Panc1 (cell line): ENCODE data around the gene SLC25A13. TPM values are rescaled to one million over a fixed set of nuclear protein-coding genes. Genes with fewer than 3 reads are reported as not detected.

Source experiments
- ATAC-seq: fragments of 200-7000 bp; cut with Tn5 transposase; 2 replicates; pipeline ENCODE4 v1.9.1; 2020; ENCODE audit warnings: mild to moderate bottlenecking, moderate library complexity
- BruUV-seq: library from RNA; stranded (reverse); fragments of 400-500 nt; replicated peaks from 2 replicates; lab custom pipeline; 2021; lab: Mats Ljungman, UMichigan
- CTCF ChIA-PET: fragments of 300-600 bp; sonication (Branson Sonifier 250); formaldehyde crosslinking; loops from one replicate; lab custom pipeline; 2022; ENCODE audit warnings: antibody characterized with exemption; lab: Charles Lee
- POLR2A ChIA-PET: fragments of 300-600 bp; sonication (Branson Sonifier 250); formaldehyde crosslinking; loops from one replicate; lab custom pipeline; 2022; ENCODE audit warnings: antibody characterized with exemption; lab: Charles Lee
- DNase-seq: peaks from one replicate; pipeline ENCODE4 v3.0.0-alpha.2; 2010; ENCODE audit warnings: low read depth, low spot score
- H3K27ac ChIP-seq: 2 replicates; pipeline ENCODE4 v1.5.1; 2011; ENCODE audit warnings: mild to moderate bottlenecking, low read length, inconsistent platforms
- H3K27me3 ChIP-seq: fragments of 200-500 bp; sonication (Bioruptor generic); 2 replicates; pipeline ENCODE4 v1.6.0; 2014; ENCODE audit warnings: low read length, inconsistent platforms; ENCODE audit not compliant: control insufficient read depth, insufficient read depth
- H3K36me3 ChIP-seq: fragments of 200-500 bp; sonication (Bioruptor generic); 2 replicates; pipeline ENCODE4 v1.5.1; 2014; ENCODE audit warnings: inconsistent platforms, mild to moderate bottlenecking, low read length, moderate library complexity; ENCODE audit not compliant: control insufficient read depth, insufficient read depth
- H3K4me1 ChIP-seq: 2 replicates; pipeline ENCODE4 v1.5.1; 2011; ENCODE audit warnings: inconsistent platforms, mild to moderate bottlenecking, low read length, moderate library complexity; ENCODE audit not compliant: control insufficient read depth, insufficient read depth
- H3K4me3 ChIP-seq, 2 experiments: 2 replicates each; pipeline ENCODE4 v1.5.1; 2011 to 2012; ENCODE audit warnings: low read depth in 2 of 2, low read length in 2 of 2, mild to moderate bottlenecking in 2 of 2, inconsistent platforms in 1 of 2, moderate library complexity in 1 of 2
- H3K9me3 ChIP-seq: fragments of 200-500 bp; sonication (Bioruptor generic); 2 replicates; pipeline ENCODE4 v1.5.1; 2014; ENCODE audit warnings: low read depth, mild to moderate bottlenecking, inconsistent platforms, low read length, moderate library complexity; ENCODE audit not compliant: control insufficient read depth, insufficient read depth
- POLR2AphosphoS5 ChIP-seq: IDR thresholded peaks from 2 replicates; pipeline ENCODE4 v1.6.1; 2012; ENCODE audit warnings: mild to moderate bottlenecking, low read depth, low read length, moderate library complexity
- SIN3A ChIP-seq: IDR thresholded peaks from 2 replicates; pipeline ENCODE4 v1.6.1; 2012; ENCODE audit warnings: low read depth, mild to moderate bottlenecking, low read length, moderate library complexity, borderline replicate concordance; ENCODE audit not compliant: insufficient read depth
- TCF7L2 ChIP-seq: IDR thresholded peaks from 2 replicates; pipeline ENCODE4 v1.6.1; 2011; ENCODE audit warnings: mild to moderate bottlenecking, low read depth, low read length, inconsistent platforms
- in situ Hi-C: cut with HindIII; loops from 2 replicates; pipeline ENCODE4 v1.10.0; 2016; ENCODE audit warnings: low sequenced_read_pairs, low pct_unique_long_range_greater_than_20kb
- intact Hi-C: fragments of 100-400 bp; cut with micrococcal nuclease; formaldehyde crosslinking; loops from one replicate; pipeline ENCODE4 v1.10.0; 2022; ENCODE audit not compliant: unreplicated experiment
- total RNA-seq: library from RNA; stranded (reverse); gene quantifications from one replicate; pipeline ENCODE4 v1.2.1, GENCODE V29; 2021; ENCODE audit not compliant: unreplicated experiment
- TF ChIP-seq, protein P1 (sequence below): fragments of 450-650 bp; IDR thresholded peaks from 2 replicates; pipeline ENCODE4 v1.5.1; 2017; ENCODE audit warnings: mild to moderate bottlenecking
- TF ChIP-seq, protein P2 (sequence below), 2 experiments: IDR thresholded peaks; 2 replicates each; pipeline ENCODE4 v1.6.1; 2011 to 2012; ENCODE audit warnings: low read depth in 2 of 2, control low read depth in 1 of 2, low read length in 1 of 2, mild to moderate bottlenecking in 1 of 2, moderate library complexity in 1 of 2; ENCODE audit not compliant: insufficient read depth in 1 of 2

Gene SLC25A13
- total RNA-seq, 1 experiment from 2014 or later = 69.4 TPM

DNA sequence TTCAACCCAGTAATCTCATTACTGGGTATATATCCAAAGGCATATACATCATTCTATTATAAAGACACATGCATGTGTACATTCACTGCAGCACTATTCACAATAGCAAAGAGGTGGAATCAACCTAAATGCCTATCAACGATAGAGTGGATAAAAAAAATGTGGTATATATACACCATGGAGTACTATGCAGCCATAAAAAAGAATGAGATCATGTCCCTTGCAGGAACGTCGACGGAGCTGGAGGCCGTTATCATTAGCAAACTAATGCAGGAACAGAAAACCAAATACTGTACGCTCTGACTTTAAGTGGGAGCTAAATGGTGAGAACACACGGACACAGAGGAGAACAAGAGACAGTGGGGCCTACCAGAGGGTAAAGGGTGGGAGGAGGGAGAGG is 105.5 kb downstream of the SLC25A13 start:
- in situ Hi-C loops (no loop called here), intact Hi-C loops (no loop called here)
- ATAC-seq (no peak), DNase-seq (no peak)
- Histone ChIP-seq H3K27ac (no peak overlapping the region), H3K4me3 (no peak overlapping the region), H3K9me3 (no peaks in the 10 kb centered on the region), H3K27me3 (no peaks in the 10 kb centered on the region), H3K4me1 (peaks cover 5% of the 10 kb centered on the region), H3K36me3 (no peaks in the 10 kb centered on the region)
- no peak for TF ChIP-seq POLR2AphosphoS5
- TF ChIP-seq, protein P1, sequence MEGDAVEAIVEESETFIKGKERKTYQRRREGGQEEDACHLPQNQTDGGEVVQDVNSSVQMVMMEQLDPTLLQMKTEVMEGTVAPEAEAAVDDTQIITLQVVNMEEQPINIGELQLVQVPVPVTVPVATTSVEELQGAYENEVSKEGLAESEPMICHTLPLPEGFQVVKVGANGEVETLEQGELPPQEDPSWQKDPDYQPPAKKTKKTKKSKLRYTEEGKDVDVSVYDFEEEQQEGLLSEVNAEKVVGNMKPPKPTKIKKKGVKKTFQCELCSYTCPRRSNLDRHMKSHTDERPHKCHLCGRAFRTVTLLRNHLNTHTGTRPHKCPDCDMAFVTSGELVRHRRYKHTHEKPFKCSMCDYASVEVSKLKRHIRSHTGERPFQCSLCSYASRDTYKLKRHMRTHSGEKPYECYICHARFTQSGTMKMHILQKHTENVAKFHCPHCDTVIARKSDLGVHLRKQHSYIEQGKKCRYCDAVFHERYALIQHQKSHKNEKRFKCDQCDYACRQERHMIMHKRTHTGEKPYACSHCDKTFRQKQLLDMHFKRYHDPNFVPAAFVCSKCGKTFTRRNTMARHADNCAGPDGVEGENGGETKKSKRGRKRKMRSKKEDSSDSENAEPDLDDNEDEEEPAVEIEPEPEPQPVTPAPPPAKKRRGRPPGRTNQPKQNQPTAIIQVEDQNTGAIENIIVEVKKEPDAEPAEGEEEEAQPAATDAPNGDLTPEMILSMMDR = no peak
- no peak for TF ChIP-seq SIN3A
- TF ChIP-seq TCF7L2 = no peak
- TF ChIP-seq, protein P2, sequence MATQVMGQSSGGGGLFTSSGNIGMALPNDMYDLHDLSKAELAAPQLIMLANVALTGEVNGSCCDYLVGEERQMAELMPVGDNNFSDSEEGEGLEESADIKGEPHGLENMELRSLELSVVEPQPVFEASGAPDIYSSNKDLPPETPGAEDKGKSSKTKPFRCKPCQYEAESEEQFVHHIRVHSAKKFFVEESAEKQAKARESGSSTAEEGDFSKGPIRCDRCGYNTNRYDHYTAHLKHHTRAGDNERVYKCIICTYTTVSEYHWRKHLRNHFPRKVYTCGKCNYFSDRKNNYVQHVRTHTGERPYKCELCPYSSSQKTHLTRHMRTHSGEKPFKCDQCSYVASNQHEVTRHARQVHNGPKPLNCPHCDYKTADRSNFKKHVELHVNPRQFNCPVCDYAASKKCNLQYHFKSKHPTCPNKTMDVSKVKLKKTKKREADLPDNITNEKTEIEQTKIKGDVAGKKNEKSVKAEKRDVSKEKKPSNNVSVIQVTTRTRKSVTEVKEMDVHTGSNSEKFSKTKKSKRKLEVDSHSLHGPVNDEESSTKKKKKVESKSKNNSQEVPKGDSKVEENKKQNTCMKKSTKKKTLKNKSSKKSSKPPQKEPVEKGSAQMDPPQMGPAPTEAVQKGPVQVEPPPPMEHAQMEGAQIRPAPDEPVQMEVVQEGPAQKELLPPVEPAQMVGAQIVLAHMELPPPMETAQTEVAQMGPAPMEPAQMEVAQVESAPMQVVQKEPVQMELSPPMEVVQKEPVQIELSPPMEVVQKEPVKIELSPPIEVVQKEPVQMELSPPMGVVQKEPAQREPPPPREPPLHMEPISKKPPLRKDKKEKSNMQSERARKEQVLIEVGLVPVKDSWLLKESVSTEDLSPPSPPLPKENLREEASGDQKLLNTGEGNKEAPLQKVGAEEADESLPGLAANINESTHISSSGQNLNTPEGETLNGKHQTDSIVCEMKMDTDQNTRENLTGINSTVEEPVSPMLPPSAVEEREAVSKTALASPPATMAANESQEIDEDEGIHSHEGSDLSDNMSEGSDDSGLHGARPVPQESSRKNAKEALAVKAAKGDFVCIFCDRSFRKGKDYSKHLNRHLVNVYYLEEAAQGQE (IDR thresholded peaks at IDR 0.05; ENCODE audit: insufficient read depth in 1 of 2, low read depth in 2 of 2, low read length in 1 of 2) = no peak
- ChIA-PET CTCF (no interaction called here), POLR2A (no interaction called here)
- no TSS peak for BruUV-seq

GRCh38 chr7:96212474-96212873 is 109.4 kb downstream of the SLC25A13 start:
- H3K4me3 ChIP-seq = no peak overlapping the region
- no peaks in the 10 kb centered on the region for H3K9me3 ChIP-seq
- CTCF ChIA-PET = no interaction called here
- BruUV-seq = no TSS peak
- no peak overlapping the region for H3K27ac ChIP-seq
- H3K4me1 ChIP-seq = no peaks in the 10 kb centered on the region
- ATAC-seq (no peak), DNase-seq (no peak)
- intact Hi-C loops (no loop called here), in situ Hi-C loops (no loop called here)
- no peaks in the 10 kb centered on the region; the same call in 1 of the 2 replicates for H3K36me3 ChIP-seq
- TF ChIP-seq, protein P2 (IDR thresholded peaks at IDR 0.05; ENCODE audit: insufficient read depth in 1 of 2, low read depth in 2 of 2, low read length in 1 of 2) = no peak
- TF ChIP-seq SIN3A (no peak), TCF7L2 (no peak), POLR2AphosphoS5 (no peak)
- TF ChIP-seq, protein P1 = no peak
- POLR2A ChIA-PET = no interaction called here
- no peaks in the 10 kb centered on the region for H3K27me3 ChIP-seq
